NCI-H2171 (cell line): ENCODE measurements around the gene SPINT1.

Source experiments
- DNase-seq: peaks from one replicate; lab custom pipeline; 2025; lab: John Stamatoyannopoulos, UW

Gene SPINT1, protein sequence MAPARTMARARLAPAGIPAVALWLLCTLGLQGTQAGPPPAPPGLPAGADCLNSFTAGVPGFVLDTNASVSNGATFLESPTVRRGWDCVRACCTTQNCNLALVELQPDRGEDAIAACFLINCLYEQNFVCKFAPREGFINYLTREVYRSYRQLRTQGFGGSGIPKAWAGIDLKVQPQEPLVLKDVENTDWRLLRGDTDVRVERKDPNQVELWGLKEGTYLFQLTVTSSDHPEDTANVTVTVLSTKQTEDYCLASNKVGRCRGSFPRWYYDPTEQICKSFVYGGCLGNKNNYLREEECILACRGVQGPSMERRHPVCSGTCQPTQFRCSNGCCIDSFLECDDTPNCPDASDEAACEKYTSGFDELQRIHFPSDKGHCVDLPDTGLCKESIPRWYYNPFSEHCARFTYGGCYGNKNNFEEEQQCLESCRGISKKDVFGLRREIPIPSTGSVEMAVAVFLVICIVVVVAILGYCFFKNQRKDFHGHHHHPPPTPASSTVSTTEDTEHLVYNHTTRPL

DNA sequence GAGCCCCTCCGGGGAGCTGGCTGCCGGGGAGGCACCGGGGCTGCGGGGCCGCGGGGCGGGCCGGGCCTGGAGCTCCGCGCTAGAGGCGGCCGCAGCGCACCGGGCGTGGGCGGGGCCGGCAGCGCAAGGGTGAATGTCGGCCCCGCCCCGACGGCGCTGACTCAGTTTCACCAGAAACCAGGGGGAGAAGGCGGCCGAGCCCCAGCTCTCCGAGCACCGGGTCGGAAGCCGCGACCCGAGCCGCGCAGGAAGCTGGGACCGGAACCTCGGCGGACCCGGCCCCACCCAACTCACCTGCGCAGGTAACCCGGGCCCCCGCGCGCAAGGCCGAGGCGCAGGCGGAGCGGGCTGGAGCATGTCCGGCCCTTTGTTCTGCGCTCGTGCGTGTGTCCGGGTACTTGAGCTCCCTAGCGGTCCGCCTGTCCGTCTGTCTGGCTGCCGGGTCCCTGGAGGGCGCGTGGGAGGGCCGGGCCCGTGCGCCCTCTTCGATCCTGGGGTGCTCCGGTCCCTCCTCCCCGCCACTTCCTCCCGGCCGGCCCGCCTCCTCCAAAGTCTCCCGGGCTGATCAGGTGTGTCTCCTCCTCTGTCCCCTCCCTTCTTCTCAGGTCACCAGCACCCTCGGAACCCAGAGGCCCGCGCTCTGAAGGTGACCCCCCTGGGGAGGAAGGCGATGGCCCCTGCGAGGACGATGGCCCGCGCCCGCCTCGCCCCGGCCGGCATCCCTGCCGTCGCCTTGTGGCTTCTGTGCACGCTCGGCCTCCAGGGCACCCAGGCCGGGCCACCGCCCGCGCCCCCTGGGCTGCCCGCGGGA, at the start of gene SPINT1:
TSS of gene SPINT1 (plus strand) at position 164 of the 811 bp plus-strand sequence. CDS start at position 671, 507 bp downstream.
- DNase-seq = peak; percentile 31

DNA sequence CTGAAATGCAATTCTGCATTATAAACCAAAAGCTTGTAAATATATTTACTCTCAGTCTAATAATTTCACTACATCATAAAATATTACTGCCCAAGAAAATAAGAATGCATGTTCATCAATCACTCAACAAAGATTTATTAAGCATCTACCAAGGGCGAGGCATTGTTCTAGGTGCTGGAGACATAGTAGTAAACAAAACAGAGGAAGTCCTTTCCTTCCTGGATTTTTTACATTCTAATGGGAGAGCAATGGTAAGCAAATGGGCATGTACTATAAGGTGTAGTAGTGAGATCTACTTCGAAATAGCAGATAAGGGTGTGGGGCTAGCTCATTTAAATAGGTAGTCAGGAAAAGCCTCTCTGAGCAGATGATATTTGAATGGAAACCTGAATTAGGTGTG, 47.8 kb upstream of the SPINT1 start:
- no peak for DNase-seq

DNA sequence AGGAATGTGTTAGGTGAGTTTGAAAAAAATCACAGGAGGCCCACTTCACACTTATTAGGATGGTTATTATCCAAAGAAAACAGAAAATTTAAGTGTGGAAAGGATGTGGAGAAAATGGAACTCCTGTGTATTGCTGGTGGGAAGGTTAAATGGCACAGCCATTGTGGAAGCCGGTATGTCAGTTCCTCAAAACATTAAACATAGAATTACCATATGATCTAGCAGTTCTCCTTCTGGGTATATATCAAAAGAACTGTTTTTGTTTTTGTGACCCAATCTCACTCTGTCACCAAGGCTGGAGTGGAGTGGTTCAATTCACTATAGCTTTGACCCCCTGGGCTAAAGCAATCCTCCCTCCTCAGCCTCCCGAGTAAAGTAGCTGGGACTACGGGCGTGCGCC, 47.3 kb upstream of the SPINT1 start:
- no peak for DNase-seq

DNA sequence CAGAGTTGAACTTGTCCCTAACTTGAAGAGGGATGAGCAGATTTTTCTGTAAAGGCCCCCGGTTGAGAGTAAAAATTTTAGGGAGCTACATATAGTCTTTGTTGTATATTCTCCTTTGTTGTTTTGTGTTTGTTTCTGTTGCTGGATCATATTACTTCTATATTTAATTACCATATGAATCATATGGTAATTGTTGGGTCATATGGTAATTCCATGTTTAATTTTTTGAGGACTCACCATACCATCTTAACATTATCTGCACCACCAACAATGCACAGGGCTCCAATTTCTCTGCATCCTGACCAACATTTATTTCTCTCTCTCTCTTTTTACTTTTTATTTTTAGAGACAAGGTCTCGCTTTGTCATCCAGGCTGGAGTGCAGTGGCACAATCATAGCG, 44.3 kb upstream of the SPINT1 start:
- no peak for DNase-seq

DNA sequence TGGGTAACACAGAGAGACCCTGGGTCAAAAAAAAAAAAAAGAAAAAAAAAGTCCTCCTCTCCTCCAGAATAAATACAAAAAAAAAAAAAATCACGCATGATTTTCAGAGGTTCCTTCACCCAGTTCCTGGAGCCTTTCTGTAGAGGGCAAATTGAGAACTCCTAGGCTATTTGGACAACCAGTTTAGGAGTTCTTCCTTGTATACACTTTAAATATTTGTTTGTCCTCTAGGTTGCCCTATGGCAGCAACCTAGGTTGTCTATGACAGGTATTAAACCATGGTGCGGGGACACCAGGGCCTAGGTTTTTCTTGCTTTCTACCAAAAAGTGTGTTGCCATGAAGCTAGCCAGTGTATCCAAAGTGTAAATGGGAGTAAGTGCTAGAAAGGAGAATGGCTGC, 40.8 kb upstream of the SPINT1 start:
- DNase-seq = no peak

DNA sequence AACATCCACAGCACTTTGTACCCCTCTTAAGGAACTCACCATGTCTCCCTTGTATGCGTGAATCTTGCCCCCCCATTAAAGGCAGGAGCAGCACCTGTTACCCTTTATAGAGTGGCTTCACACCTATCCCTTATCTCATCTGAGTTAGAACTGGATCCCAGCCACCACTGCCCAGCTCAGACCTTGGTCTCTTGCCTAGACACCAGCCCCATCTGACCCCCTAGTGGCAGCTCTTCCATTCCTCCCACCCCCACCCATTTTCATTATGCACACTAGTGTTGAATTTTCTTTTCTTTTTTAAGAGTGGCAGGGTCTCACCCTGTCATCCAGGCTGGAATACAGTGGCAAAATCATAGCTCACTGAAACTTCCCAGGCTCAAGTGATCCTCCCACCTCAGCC, 40.2 kb upstream of the SPINT1 start:
- DNase-seq = no peak

DNA sequence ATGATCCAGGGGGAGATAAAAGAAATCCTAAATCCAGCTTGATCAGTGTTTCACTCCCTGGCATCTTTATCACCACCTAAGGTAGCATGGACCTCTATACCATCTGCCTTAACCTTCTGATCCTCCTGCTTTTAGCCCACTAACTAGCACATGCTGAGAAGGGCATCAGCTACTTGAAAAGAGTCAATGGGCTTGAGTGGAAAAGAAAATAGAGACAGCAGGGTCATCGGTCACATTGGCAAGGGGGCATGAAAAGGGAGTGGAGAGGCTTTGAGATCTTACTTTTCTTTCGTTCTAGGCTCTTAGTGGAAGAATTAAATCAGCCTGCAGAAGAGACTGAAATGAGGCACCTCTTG, 37.2 kb upstream of the SPINT1 start:
- no peak for DNase-seq

DNA sequence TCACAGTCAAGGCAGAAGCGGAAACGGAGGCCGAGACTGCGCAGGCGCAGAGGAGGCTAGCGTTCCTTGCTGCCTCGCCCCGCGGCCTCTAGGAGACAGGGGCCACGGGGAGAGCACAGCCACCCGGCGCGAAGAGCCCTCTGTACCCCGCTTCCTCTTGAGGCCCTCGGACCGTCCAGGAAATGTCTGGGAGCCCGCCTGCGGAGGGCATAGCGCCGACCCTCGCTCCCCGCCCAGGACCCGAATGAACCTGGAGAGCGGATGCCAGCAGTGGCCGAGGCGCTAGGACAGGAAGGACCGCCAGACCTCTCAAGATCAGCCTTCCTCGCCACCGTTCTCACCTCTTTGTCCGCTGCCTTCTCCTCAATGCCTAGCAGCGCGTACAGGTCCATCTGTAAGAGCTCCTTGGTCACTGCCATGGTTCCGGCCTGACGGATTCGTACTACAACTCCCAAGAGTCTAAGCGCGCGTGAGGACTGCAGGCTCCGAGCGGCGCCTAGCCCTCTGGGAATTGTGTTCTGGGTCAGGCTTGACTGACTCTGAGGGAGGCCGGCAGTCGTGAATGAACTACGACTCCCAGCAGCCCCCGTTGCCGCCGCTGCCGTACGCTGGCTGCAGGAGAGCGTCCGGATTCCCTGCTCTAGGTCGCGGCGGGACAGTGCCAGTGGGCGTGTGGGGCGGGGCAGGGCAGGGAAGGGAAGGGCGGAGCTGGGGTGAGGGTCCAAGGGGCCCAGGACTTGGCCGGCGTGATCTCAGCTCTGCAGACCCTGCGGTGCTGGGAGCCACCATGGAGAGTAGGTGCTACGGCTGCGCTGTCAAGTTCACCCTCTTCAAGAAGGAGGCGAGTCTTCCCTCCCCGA, 36.6 kb upstream of the SPINT1 start, which contains the start of the genes DNAJC17 and ZFYVE19:
TSS of gene DNAJC17 (minus strand) at position 446 of the 860 bp plus-strand sequence. CDS start at position 419, 27 bp downstream.
TSS of gene ZFYVE19 (plus strand) at position 62 of the 860 bp plus-strand sequence. CDS start at position 563, 501 bp downstream.
- peak; percentile 99 for DNase-seq

DNA sequence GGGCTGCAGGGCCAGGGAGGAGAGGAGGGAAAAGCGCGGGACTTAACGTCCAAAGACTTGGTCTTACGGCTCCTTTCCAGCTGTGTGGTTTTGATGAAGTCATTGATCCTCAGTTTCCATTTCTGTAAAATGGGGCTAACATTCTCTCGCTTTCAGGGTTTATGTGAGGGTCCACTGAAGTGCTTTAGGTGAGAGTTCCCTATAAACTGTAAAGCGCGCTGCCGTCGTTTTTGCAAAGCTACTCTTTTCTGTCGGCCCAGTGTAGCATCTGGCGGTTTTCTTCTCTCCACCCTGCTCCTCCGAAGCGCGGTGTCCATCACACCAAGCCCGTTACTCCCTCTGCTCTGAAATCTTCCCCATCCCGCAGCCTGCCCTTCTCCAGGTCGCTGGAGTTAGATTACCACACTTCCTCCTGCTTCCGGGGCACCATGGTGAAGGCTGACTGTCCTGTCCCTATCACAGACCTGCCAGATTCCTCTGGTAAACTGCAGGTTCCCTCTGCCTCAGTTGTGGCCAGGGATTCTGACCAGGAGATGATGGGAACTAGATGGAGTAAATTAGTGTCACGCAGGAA, 35.9 kb upstream of the SPINT1 start:
- DNase-seq = no peak

DNA sequence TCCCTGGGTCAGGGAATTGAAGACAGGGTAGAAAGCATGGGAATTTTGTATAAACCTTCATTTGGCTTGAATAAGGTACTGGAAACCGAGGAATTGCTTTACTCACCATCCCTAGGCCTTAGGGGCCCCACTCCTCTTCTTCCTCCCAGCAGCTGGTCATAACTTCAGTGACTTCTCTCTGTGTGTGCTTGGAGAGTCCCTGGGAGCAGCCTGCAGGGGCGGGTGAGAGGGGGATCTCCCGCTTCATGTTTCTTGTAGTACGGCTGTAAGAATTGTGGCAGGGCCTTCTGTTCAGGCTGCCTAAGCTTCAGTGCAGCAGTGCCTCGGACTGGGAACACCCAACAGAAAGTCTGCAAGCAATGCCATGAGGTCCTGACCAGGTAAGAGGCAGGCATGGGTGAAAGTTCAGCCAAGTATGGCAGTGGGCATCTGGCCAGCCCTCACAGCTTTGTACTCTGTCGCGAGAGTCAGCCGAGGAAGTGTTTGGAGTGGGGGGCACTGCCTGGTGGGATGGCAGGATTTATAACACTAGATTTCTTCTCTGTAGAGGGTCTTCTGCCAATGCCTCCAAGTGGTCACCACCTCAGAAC, 34.9 kb upstream of the SPINT1 start:
- no peak for DNase-seq

DNA sequence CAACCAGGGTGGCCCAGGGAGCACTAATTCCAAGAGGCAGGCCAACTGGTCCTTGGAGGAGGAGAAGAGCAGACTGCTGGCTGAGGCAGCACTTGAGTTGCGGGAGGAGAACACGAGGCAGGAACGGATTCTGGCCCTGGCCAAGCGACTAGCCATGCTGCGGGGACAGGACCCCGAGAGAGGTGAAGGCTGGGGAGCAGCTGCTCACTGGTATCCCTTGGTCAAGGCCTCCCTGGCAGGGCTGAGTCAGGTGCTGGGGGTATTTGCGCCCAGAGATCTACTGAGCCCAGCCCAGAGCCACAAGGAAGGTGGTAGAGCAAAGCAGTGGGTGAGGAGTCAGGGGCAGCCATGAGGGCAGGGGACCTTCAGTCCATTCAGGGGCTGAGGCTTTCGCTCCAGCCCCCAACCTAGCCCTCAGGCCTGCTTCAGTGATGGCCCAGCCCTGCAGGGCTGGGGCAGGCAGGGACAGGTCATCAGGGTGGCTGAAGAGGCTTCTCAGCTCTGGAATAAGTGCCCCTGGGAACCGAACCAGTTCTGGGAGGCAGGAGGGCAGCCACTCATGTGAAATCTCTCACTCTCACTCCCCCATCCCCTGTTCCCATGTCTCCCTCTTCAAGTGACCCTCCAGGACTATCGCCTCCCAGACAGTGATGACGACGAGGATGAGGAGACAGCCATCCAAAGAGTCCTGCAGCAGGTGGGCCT, 31.0 kb upstream of the SPINT1 start:
- DNase-seq = no peak

DNA sequence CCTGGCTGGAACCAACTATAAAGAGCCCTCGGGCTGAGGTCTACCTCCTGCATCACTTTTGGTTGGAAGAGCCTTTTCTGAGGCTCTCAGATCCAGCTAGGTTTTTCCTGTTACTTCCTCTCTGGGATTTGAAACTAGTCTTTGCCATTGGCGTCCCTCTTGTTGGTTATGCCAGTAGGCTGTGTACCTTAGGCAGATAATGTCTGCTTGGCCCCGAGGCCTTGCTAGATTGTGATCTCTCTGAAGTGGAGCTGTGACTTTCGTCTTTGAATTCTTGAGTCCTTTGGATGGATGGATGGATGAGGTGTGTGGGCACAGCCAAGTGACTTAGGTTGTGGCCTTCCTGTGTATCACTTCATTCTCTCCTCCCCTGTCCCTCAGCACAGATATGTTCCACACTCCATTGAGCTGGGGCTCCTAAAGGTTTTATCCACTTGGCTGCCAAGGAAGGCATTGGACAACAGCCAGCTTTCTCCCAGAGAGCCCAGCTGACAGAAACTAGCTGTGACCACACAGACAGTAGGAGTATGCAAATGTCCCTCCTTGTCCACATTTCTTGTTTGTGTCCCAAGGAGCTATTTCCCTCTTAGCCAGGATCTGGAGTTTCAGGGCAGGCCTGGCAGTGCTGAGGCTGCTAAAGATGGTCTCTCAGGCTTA, 28.7 kb upstream of the SPINT1 start:
- DNase-seq = no peak

DNA sequence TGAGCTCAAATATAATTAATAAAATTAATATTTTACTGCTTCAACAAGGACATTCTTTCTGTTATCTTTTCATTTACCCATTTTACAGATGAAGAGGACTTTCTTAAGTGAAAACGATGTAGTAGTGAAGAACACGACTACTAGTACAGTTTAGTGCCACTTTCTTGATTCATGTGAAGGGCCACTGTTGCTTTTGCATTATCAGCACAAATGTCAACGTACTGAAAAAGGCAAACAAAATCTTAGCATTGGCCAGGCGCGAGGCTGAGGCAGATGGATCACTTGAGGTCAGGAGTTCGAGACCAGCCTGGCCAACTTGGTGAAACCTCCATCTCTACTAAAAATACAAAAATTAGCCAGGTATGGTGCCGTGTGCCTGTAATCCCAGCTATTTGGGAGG, 24.8 kb upstream of the SPINT1 start:
- no peak for DNase-seq

DNA sequence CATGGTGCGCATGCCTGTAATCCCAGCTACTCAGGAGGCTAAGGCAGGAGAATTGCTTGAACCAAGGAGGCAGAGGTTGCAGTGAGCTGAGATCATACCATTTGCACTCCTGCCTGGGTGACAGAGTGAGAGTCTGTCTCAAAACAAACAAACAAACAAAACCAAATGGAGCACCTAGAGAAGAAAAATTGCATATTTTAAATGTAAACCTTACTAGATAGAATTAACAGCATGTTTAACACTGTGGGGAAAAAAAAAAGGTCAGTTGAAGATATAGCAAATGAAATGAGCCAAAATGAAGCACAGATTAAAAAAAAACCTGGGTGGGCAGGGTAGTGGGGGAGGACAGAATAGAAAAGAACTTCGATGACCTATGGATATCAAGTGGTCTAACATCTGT, 22.7 kb upstream of the SPINT1 start:
- DNase-seq = no peak

DNA sequence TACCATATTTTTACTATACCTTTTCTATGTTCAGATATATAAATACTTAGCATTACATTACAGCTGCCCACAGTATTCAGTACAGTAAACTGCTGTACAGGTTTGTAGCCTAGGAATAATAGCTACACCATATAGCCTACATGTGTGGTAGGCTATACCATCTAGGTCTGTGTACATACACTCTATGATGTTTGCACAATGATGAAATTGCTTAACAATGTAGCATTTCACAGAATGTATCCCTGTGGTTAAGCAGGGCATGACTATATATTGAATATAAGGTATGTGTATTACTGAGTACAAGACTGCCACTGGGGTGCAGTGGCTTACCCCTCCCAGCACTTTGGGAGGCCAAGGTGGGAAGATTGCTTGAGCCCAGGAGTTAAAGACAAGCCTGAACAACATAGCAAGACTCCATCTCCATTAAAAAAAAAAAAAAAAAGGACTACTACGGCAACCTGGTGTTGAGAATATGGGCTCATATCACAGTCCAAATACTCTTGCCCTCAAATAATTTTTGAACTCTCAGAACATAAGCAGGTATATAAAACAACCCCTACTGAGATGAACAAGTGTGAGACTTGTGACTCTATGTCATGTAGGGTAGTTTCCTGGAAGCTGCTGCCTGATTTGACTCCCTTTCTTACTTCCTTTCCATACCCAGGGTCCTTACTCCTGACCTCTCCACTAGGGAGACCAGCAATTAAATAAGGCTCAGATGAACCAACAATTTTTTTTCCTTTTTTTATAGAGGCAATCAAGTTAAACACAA, 20.1 kb upstream of the SPINT1 start:
- no peak for DNase-seq

DNA sequence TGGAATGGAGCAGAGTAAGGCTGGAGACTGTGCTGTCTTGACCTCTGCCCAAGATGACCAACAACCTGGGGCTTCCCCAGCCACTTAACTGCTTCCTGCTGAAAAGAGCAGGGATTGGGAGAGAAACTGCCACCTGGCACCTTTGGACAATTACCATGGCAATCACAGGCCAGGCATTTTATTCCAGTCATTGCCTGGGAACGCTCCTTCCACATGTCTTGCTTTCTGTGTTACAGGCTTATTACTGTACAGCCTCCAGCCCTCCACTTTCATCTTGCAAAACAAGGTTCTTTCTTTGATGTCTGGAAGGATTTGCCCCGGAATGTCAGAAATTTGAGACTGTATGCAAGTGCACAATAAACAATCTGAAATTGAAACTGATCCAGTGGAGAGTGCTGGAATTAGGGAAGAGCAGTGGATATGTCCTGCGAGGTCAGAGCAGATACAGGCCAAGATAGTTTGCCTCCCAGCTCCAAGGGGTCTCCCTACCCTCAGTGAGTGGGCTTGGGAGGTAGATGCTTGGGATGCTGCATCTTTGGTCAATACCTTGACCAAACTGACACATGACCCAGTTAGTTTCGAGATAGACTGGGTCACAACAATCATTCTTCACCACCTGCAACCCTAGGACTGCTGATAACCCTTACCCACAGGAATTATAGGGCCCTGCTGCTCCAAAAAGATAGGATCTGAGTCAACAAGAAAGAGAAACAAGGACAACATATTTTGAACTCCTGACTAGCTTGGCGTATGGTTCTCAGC, 18.0 kb upstream of the SPINT1 start:
- DNase-seq = no peak

DNA sequence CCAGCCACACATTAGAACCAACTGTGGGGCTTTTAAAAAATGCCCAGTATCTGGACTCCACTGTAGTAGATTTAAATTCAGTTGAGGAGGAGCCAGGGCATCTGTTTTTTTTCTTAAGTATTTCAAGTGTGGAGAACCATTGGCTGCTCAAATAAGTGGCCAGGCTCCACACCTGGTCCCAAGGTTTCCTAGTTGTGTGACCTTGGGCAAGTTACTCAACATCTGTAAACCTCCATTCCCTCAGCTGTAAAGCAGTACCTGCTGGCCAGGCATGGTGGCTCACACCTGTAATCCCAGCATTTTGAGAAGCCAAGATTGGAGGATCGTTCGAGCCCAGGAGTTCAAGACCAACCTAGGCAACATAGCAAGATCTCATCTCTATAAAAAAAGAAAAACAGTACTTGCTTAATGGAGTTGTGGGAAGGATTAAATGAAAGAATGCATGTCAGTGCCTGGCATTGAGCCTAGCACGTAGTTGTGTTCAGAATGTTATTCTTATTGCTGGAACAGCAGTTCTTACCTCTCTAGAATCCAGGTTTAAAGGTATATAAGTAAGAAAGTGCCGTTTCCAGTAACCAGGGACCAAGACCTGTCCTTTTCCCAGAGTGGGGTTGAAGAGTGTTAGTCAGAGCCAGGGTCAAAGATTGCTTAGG, 17.3 kb upstream of the SPINT1 start:
- no peak for DNase-seq
